GM12891 (cell line): ENCODE data around the gene EDAR.

ENCODE experiments used
- POLR2A ChIP-seq: IDR thresholded peaks from 2 replicates; pipeline ENCODE4 v1.6.1; 2011; ENCODE audit warnings: low read depth, low read length, control low read depth
- POLR2AphosphoS5 ChIP-seq: IDR thresholded peaks from 2 replicates; pipeline ENCODE4 v1.6.1; 2011; ENCODE audit warnings: low read depth, low read length, control low read depth
- SPI1 ChIP-seq: IDR thresholded peaks from 2 replicates; pipeline ENCODE4 v1.6.1; 2011; ENCODE audit warnings: low read depth, low read length, control low read depth
- TAF1 ChIP-seq: IDR thresholded peaks from 2 replicates; pipeline ENCODE4 v1.6.1; 2011; ENCODE audit warnings: low read depth, low read length, control low read depth

- TF ChIP-seq POLR2A (no peak), TAF1 (no peak), SPI1 (no peak), POLR2AphosphoS5 (no peak)
These were observed 64.3 kb downstream of the EDAR start for GRCh38 chr2:108924580-108925251.
